Esophagus squamous epithelium (tissue), 5 donors: Measurements from ENCODE around the gene RC3H2. TPM values are rescaled to one million over a fixed set of nuclear protein-coding genes. Genes with fewer than 3 reads are reported as not detected.

ENCODE experiments used
- DNase-seq: peaks from one replicate; lab custom pipeline; 2025; lab: John Stamatoyannopoulos, UW
- H3K27ac ChIP-seq, 4 donors: fragments of 200-600 bp; sonication (generic); one replicate each; pipeline ENCODE4 v1.5.1; 2016 to 2019; ENCODE audit warnings: mild to moderate bottlenecking in 1 of 4
- H3K27me3 ChIP-seq, 4 donors: fragments of 200-600 bp; sonication (generic); 1 replicate in 3 of 4; 2 replicates in 1 of 4; pipeline versions ENCODE4 v1.5.1 to v1.6.0; 2017 to 2021; ENCODE audit warnings: antibody characterized with exemption in 1 of 4
- H3K36me3 ChIP-seq, 3 donors: fragments of 200-600 bp; sonication (generic); one replicate each; pipeline ENCODE4 v1.5.1; 2016 to 2019
- H3K4me1 ChIP-seq, 3 donors: fragments of 200-600 bp; sonication (generic); one replicate each; pipeline ENCODE4 v1.5.1; 2017 to 2019
- H3K4me3 ChIP-seq, 4 donors: fragments of 200-600 bp; sonication (generic); 1 replicate in 3 of 4; 2 replicates in 1 of 4; pipeline ENCODE4 v1.5.1; 2016 to 2019; ENCODE audit warnings: mild to moderate bottlenecking in 2 of 4, moderate library complexity in 1 of 4
- H3K9me3 ChIP-seq, 3 donors: fragments of 200-600 bp; sonication (generic); one replicate each; pipeline ENCODE4 v1.5.1; 2016 to 2019
- CTCF ChIP-seq, 6 experiments: fragments of 450-650 bp in 4 of 6; fragments of 200-600 bp in 2 of 6; sonication (generic) in 2 of 6; IDR thresholded peaks; one replicate each; pipeline ENCODE4 v1.5.1; 2016 to 2019; ENCODE audit warnings: antibody characterized with exemption in 6 of 6, mild to moderate bottlenecking in 4 of 6, moderate library complexity in 4 of 6
- POLR2A ChIP-seq, 4 donors: fragments of 450-650 bp; IDR thresholded peaks; one replicate each; pipeline ENCODE4 v1.6.1; 2017; ENCODE audit warnings: antibody characterized with exemption in 4 of 4, mild to moderate bottlenecking in 4 of 4, moderate library complexity in 3 of 4
- WGBS, 2 donors: methylation state at CpG; one replicate each; pipeline ENCODE4 v1.1.5; 2018; 5-methylcytosine and 5-hydroxymethylcytosine counted together
- intact Hi-C: fragments of 100-400 bp; cut with DNase I; formaldehyde crosslinking; loops from one replicate; pipeline ENCODE4 v1.15.0; 2022
- total RNA-seq, 4 donors: library from RNA; depleted of rRNA; stranded (reverse); fragments of >200 nt; gene quantifications; one replicate each; pipeline ENCODE4 v1.1.0, GENCODE V29; 2016
- donor health status: DM: yes; HTN: yes; CAD: no.

The RC3H2 gene
- total RNA-seq, 4 donors from 2014 or later, result 24.6 to 46.3 (median 30.2) TPM

GRCh38 chr9:122949696-122950095, 44.5 kb upstream of the RC3H2 start:
- Histone ChIP-seq H3K27ac (no peak overlapping the region), H3K9me3 (no peaks in the 10 kb centered on the region), H3K36me3 (no peaks in the 10 kb centered on the region), H3K4me1 (peaks cover 4 to 82% (median 39%) of the 10 kb centered on the region in 3 donors), H3K27me3 (no peaks in the 10 kb centered on the region), H3K4me3 (no peak overlapping the region)
- no peak for DNase-seq
- intact Hi-C loops, result no loop called here
- WGBS, 2 donors, result 95 to 97% methylated on average over 1 of the region's 1 CpG
- no peak for TF ChIP-seq POLR2A (IDR thresholded peaks at IDR 0.05)

GRCh38 chr9:122948313-122948712, 43.2 kb upstream of the RC3H2 start:
- no peak for DNase-seq
- Histone ChIP-seq H3K9me3 (no peaks in the 10 kb centered on the region), H3K36me3 (peaks cover 0 to 6% (median 0%) of the 10 kb centered on the region in 3 donors), H3K4me1 (peaks cover 3 to 82% (median 32%) of the 10 kb centered on the region in 3 donors), H3K4me3 (peak overlapping the region in 1 of 4 donors; percentile 29), H3K27me3 (no peaks in the 10 kb centered on the region), H3K27ac (peak overlapping the region; percentile 27 to 71 (median 52))
- 17 to 52% methylated on average over 3 of the region's 3 CpGs for WGBS, 2 donors
- intact Hi-C loops, result no loop called here
- TF ChIP-seq POLR2A (IDR thresholded peaks at IDR 0.05) (no peak), CTCF (IDR thresholded peaks at IDR 0.05) (no peak)

GRCh38 chr9:122946461-122947005, 41.4 kb upstream of the RC3H2 start:
- Histone ChIP-seq H3K9me3 (no peaks in the 10 kb centered on the region), H3K27me3 (no peaks in the 10 kb centered on the region), H3K4me1 (peaks cover 9 to 96% (median 47%) of the 10 kb centered on the region in 3 donors), H3K36me3 (peaks cover 0 to 6% (median 0%) of the 10 kb centered on the region in 3 donors), H3K4me3 (no peak overlapping the region), H3K27ac (peak overlapping the region in 2 of 4 donors; percentile 52 to 69)
- no peak for DNase-seq
- TF ChIP-seq CTCF (IDR thresholded peaks at IDR 0.05), result no peak
- WGBS, 2 donors, result 35 to 64% methylated on average over 1 of the region's 1 CpG
- intact Hi-C loops, result no loop called here

GRCh38 chr9:122944960-122945888, 40.1 kb upstream of the RC3H2 start:
- TF ChIP-seq CTCF (IDR thresholded peaks at IDR 0.05) (no peak), POLR2A (IDR thresholded peaks at IDR 0.05) (no peak)
- Histone ChIP-seq H3K36me3 (peaks cover 0 to 6% (median 0%) of the 10 kb centered on the region in 3 donors), H3K4me3 (no peak overlapping the region), H3K9me3 (no peaks in the 10 kb centered on the region), H3K27ac (peak overlapping the region in 3 of 4 donors; percentile 31 to 69 (median 52)), H3K27me3 (no peaks in the 10 kb centered on the region), H3K4me1 (peaks cover 12 to 93% (median 50%) of the 10 kb centered on the region in 3 donors)
- DNase-seq, result no peak
- 56 to 68% methylated on average over 4 of the region's 4 CpGs for WGBS, 2 donors
- intact Hi-C loops, result no loop called here

- DNase-seq, result no peak
- Histone ChIP-seq H3K27me3 (no peaks in the 10 kb centered on the region), H3K36me3 (peaks cover 0 to 22% (median 3%) of the 10 kb centered on the region in 3 donors), H3K27ac (peak overlapping the region; percentile 93 to 99 (median 97)), H3K4me1 (peaks cover 12 to 64% (median 33%) of the 10 kb centered on the region in 3 donors), H3K9me3 (no peaks in the 10 kb centered on the region), H3K4me3 (peak overlapping the region; percentile 68 to 95 (median 82))
- intact Hi-C loops, result no loop called here
- no peak for TF ChIP-seq CTCF (IDR thresholded peaks at IDR 0.05)
- no peak for TF ChIP-seq POLR2A (IDR thresholded peaks at IDR 0.05)
- WGBS, 2 donors, result 3 to 8% methylated on average over 17 of the region's 17 CpGs
Observed at GRCh38 chr9:122941582-122942234, 36.5 kb upstream of the RC3H2 start.
